ENCODE data around the gene GALNT14.

GRCh38 chr2:31136000-31136399, 2.2 kb downstream of the GALNT14 start:
- TF ChIP-seq CTCF (IDR thresholded peaks at IDR 0.05) (no peak), EZH2 (IDR thresholded peaks at IDR 0.05; ENCODE audit: borderline replicate concordance, insufficient read depth, low read depth, low read length, poor library complexity, severe bottlenecking) (no peak)

All from B cell (primary cell).